Endometrial microvascular endothelial cells (primary cell): ENCODE measurements around the gene LPP. TPM values are rescaled to one million over a fixed set of nuclear protein-coding genes. Genes with fewer than 3 reads are reported as not detected.

ENCODE experiments used
- in situ Hi-C: cut with HindIII; loops from 2 replicates; pipeline ENCODE4 v1.10.0; 2017; ENCODE audit warnings: low sequenced_read_pairs, low pct_unique_long_range_greater_than_20kb; ENCODE audit errors: inconsistent ontology term
- total RNA-seq: library from RNA; depleted of rRNA; stranded (reverse); fragments of >200 nt; gene quantifications from one replicate; pipeline ENCODE4 v1.2.3, GENCODE V29; 2015; ENCODE audit errors: inconsistent ontology term

The LPP gene
- total RNA-seq, 1 donor from 2014 or later = 43.2 TPM

DNA sequence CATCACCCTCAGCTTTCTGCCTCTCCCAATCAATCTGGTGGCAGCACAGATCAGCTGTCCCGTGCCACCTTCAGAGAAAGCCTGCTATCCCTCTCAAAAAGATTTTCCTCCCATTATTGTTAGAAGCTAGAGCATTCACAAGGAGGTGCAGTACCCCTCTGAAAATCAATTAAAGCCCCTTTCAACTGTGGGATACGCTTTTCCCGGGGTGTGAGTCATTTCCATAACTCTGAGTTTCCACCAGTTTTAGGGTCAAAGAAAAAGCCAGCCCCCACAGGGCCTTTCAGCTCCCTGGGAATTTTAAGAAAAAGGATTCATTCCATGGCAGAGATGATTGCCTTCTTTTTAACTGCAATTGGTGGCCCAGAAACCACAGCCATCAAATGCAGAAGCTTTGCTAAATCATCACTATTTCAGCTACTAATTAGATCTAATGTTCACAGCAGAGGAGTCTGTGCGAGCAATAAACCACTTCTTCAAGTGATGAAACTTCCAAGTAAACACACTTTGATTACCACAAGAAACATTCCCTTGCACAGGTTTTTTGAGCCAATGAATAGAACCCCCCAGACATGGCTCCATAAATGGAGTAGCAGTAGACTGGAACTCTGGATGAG lies 747.8 kb downstream of the LPP start:
- in situ Hi-C loops = no loop called here

GRCh38 chr3:188904670-188905069 lies 750.7 kb downstream of the LPP start:
- in situ Hi-C loops = no loop called here

- in situ Hi-C loops = no loop called here
Observed at GRCh38 chr3:188905547-188905946, 751.6 kb downstream of the LPP start.

GRCh38 chr3:188906236-188906635 lies 752.3 kb downstream of the LPP start:
- in situ Hi-C loops = no loop called here

DNA sequence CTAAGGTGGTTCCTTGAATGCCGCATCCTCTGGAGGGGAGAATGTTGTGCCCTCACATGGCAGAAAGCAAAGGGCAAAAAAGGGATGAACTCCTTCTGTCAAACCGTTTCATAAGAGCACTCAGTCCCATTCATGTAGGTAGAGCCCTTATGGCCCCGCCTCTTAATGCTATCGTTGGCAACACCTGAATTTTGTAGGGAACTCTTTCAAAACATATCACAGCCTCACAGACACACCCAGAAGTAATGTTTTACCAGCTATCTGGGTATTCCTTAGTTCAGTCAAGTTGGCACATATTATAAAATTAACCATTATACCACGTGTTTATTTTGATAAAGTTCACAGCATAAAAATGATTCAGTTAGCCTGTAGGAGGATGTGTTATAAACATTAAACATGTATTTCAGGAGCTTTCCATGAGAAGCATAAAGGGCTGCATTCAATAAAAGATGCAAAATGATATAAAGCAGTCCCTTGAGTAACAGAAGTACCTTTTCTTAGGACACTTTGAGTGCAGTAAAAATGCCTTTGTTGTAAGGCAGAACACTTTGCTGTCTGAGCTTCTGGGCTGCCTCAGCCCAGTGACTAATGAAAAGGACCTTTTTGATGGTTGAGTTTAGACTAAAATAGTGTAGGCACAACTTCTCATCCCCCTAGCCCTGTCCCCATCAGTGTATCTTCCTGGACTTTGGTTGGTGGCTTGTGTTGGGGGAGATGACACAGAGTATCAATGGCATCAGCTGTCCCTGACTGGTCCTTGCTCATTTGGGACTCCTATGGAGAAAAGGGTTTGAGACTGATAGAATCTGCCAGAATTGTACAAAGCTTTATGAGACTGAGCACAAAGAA lies 754.3 kb downstream of the LPP start:
- in situ Hi-C loops = no loop called here

GRCh38 chr3:188911026-188911850 lies 757.3 kb downstream of the LPP start:
- in situ Hi-C loops = no loop called here

GRCh38 chr3:188913084-188913483 lies 759.1 kb downstream of the LPP start:
- in situ Hi-C loops = no loop called here

DNA sequence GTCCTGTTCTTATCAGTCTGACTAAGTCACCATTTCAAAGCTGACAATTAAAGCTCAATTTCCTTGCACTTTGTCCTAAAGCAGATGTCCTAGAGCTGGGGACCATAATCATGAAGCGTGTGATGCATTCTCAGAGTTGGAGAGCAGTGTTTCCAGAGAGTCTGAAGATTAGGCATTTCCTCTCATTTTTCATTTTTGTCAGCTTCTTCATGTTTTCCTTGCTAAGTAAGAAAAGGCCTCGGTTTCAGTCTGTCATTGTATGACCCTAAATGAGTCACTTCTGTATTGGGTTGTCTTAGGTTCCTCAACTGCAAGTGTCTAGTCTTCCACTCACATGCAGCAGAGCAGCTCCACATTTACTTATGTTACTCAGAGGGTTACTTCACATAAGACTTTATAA lies 760.6 kb downstream of the LPP start:
- in situ Hi-C loops = no loop called here

DNA sequence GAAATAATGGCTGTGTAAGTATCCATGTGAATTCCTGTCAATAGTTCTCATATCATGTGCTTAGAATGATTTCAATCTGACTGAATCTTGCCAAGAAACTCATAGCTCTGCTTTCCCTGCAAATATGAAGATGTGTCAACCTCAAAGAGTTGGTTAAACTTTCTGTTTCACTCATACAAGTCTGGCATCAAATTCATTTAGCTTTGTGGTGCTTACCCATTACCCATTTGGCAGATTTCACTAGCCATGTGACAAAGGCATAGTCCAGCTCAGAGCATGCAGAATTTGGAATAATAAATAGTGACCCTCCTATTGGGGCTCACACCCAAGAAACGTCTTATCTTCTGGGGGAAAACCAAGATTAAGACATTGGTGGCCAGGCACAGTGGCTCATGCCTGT lies 761.2 kb downstream of the LPP start:
- in situ Hi-C loops = no loop called here

- in situ Hi-C loops = no loop called here
Observed at GRCh38 chr3:188916934-188917401, 763.0 kb downstream of the LPP start.

DNA sequence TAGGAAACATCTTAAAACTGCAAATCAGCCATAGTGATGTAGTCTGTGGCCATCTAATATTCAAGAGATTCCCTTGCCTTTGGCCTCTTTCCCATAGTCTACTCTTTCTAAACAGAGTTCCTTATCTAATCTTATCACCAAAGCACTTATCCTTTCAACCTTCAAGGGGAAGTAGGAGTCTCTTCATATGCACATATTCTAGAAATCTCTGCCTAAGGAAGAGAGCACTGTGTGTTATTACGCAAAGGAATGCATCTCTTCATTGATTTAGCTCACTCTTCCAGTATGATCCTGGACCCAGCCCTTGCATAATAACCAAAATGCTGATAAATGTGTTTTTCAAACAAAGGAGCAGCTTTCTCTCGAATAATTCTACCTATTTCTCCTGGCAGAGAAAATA lies 764.1 kb downstream of the LPP start:
- in situ Hi-C loops = no loop called here

- in situ Hi-C loops = no loop called here
Observed at GRCh38 chr3:188923671-188924070, 769.7 kb downstream of the LPP start.

DNA sequence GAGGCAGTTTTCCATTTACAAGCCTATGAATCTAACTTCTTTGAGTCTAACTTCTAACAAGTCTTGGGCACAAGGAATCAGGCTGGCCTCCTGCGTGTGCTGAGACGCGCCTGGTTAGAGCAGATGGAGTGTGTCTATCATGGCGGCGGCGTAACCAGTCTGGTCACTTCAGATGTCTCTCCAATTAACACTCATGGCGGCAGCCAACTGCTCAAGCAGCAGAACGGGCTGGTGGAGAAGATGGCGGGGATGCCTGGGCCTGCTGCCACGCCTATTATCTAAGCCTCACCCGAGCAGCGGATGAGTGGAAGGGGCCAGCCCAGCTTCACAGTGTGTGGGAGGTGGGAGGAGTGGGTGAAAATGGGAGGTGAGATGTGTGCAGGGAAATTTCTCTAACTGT lies 771.4 kb downstream of the LPP start:
- in situ Hi-C loops = no loop called here

DNA sequence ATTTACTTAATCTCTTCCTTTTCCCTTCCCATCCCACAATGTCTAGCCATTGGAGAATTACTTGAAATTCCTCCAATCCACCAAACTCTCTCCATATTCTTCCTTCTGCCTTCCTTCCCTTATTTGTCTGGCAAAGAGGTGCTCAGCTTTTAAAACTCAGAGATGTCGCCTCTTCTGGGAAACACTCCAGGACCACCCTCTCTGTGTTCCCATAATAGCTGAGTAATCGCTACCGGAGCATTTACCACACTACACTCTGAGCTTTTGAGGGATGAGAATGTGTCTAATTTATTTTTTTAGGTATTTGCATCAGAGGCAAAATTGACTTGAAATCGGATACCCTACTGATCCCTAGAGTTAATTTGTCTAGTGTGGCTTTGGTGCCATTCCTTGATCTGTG lies 772.2 kb downstream of the LPP start:
- in situ Hi-C loops = no loop called here

- in situ Hi-C loops = no loop called here
Observed at GRCh38 chr3:188926741-188927511, 773.0 kb downstream of the LPP start.

- in situ Hi-C loops = no loop called here
Observed at GRCh38 chr3:188927971-188928370, 774.0 kb downstream of the LPP start.

DNA sequence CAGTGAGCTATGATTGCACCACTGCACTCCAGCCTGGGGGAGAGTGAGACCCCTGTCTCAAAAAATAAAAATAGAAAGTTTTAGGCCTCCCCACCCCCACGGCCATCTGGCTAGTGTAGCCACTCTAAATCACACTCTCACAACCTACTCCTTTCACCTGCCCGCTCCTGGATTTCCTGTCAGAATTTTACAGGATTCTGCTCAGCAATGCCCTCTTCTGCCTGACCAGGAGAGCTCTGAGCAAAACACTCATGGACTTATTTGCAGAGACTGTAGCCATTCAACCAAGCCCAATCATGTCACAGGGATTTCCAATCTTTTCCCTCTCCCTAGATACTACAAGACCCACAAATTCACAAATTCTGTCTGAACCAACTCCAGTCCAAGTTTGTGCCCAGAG lies 775.2 kb downstream of the LPP start:
- in situ Hi-C loops = no loop called here

- in situ Hi-C loops = loop anchor here (10.0 kb wide), 1 partner anchor 136 kb away; no protein-coding TSS in a partner anchor
Observed at GRCh38 chr3:188931036-188931435, 777.1 kb downstream of the LPP start.

- in situ Hi-C loops = loop anchor here (10.0 kb wide), 1 partner anchor 137 kb away; no protein-coding TSS in a partner anchor
Observed at GRCh38 chr3:188931531-188931930, 777.6 kb downstream of the LPP start.
